EH (cell line): ENCODE data around the gene ABCC5.

Experiments
- DNase-seq: peaks from one replicate; pipeline ENCODE4 v3.0.0-alpha.2; 2015; ENCODE audit warnings: low read depth

ABCC5 gene

DNA sequence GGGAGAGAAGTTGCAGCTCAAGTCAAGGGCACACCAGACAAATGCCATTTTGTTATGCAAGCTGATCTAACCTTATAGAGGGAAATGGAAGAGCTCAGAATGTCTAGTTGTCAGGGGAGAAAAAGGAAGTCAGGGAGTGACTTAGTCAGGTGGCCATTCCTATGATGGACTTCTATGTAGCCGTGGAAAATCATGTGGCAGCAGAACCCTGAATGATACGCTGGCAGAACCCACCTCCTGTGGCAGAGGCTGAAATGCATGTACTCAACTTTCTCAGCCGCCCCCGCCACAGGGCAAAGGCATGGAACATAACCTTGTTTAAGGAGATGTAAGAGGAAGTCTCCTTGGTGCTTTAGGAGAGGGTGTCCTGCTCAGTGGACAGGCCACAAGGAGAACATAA, 95.3 kb downstream of the ABCC5 start:
- no peak for DNase-seq

- no peak for DNase-seq
Measured at GRCh38 chr3:183921096-183921495, 96.6 kb downstream of the ABCC5 start.

DNA sequence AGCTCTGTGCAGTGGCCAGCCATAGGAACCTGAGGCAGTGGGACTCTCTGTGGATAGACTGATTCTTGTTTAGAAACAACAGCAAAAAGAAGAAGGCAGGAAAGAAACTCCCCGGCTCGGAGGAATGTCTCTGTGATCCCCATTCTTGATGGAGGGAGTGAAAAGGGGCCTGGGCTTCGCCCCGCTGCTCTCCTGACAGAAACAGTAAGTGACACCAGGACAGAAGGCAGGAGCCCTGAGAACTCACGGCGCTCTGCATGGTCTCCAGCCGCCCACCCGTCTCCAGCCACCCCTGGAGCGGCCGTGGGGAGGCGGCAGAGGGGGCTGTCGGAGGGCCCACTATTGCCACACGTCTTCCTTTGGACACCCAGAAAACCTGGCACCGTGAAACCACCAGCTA, 97.3 kb downstream of the ABCC5 start:
- DNase-seq = no peak

DNA sequence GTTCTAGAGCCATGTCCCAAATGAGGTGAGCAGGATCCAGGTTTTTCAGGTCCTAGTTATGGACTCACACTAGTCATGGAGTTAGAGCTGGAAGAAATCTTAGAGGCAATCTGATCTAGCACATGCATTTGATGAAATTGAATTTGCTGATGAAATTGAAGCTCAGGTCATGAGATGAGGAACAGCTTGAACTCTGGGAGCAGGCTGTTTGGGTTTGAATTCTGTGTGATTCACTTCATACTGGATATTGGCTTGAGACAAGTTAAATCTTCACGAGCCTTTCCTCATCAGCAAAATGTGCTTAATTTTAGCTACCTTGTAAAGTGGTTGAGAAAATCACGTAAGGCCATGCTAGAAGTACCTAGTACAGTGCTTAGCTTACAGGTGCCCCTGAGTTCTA, 99.5 kb downstream of the ABCC5 start:
- DNase-seq = no peak

GRCh38 chr3:183917776-183918175, 99.9 kb downstream of the ABCC5 start:
- DNase-seq = no peak

DNA sequence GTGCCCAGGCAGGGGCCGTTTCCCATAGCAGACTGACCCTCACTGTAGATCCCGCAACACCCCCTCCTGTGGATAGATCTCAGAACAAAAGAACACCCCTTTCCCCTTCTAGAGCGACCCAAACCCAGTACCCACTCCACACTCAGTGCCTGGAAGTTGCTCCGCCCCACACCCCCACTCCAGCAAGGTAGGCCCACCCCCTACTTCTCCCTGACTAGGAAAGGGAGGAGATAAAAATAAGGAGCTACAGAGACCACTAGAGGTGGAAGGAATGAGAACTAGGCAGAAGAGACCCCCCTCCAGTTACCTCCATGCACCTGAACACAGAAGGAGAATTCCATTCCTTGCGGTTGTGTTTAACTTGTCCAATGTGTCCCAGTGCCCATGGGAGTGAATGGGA, 102.8 kb downstream of the ABCC5 start:
- DNase-seq = no peak

DNA sequence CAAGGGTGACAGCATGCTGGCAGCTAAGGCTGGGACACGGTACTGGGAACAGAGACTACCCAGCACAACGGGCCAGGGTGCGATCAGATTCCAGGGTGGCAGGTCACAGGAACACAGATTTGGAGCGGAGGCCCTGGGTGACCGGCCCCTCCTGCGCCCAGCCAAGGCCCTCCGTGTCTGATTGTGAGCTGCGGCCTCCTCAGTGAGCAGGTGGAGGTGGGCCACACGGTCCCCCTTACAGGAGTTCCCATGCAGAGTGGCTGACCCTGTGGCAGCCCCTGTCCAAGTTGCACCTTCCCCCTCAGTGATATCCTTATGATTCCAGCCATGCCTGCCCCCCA, 104.1 kb downstream of the ABCC5 start:
- DNase-seq = no peak

GRCh38 chr3:183912895-183913579, 104.6 kb downstream of the ABCC5 start:
- no peak for DNase-seq

DNA sequence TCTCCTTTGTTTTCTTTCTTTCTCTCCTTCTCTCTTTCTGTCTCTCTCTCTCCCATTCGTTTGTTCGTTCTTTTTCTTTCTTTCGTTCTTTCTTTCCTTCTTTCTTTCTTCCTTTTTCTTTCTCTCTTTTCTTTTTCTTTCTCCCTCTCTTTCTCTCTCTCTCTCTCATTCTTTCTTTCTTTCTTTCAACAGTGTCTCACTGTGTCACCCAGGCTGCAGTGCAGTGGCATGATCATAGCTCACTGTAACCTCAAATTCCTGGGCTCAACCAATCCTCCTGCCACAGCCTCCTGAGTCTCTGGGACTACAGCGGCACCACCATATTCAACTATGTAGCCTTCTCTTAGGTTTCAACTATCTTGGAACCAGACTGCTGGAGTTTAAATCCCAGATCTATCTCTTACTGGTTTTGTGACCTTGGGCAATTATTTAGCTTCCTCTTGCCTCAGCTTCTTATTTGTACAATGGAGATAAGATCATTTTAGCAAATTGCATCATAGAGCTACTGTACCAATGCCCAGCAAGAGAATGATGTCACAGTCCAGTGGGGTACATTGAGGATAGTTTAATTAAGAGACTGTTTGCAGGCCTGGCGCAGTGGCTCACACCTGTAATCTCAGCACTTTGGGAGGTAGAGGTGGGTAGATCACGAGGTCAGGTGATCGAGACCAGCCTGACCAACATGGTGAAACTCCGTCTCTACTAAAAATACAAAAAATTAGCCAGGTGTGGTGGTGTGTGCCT, 105.7 kb downstream of the ABCC5 start:
- DNase-seq = peak; percentile 15

GRCh38 chr3:183911087-183911486, 106.6 kb downstream of the ABCC5 start:
- DNase-seq = no peak

- DNase-seq = no peak
Measured at GRCh38 chr3:183909030-183909600, 108.6 kb downstream of the ABCC5 start.

DNA sequence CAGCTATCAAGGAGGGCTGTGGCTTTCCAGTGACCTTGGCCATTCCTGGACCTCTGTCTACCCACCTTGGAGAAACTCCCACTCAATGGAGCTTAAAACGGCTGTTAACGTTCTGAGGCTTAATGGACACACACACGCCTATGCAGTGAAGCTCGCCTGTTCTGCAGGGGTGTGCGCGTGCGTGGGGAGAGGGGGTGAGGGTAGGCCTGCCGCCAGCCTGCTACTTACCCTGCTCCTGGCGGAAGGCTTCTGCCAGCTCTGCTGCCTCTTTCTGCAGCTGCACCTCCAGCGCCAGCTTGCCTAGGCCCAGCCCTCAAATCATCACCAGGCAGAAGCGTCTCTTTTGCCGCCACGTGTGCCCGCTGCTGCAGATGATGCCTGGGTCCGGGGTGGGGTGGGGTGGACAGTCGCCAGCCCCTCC, 109.8 kb downstream of the ABCC5 start:
- no peak for DNase-seq

GRCh38 chr3:183907176-183907575, 110.5 kb downstream of the ABCC5 start:
- DNase-seq = no peak

DNA sequence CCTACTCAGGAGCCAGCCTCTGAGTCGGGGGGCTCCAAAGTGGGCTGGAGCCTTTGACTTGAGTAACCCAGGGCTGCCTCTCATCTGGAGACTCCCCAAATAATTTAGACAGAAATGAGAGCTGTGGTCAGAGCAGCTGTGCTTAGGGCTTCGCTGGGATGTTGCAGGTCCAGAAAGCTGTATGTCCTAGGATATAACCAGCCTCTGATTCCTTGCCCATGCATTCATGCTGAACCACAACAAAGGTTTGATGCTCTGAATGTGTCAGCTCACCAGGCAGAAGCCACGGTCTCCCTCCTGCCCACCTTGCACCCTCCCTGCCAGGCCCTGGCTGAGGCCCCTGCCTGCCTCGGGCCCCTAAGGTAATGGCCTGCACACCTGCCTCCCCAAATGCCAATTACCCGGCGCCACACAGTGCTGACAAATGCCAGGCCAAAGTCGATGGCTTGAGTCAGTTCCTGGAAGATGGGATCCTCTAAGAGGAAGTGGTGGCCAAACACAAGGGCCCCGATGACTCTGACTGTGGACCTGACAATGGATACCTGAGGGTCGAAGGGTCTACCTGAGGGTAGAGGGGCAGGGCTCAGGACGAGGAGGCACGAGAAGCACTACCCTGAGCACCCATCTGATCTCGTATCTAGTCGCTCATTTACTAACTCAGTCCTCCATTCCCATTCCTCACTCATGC, 111.3 kb downstream of the ABCC5 start:
- DNase-seq = no peak

GRCh38 chr3:183904833-183905780, 112.6 kb downstream of the ABCC5 start:
- DNase-seq = peak; percentile 9

GRCh38 chr3:183898028-183898431, 119.7 kb downstream of the ABCC5 start:
- DNase-seq = no peak

DNA sequence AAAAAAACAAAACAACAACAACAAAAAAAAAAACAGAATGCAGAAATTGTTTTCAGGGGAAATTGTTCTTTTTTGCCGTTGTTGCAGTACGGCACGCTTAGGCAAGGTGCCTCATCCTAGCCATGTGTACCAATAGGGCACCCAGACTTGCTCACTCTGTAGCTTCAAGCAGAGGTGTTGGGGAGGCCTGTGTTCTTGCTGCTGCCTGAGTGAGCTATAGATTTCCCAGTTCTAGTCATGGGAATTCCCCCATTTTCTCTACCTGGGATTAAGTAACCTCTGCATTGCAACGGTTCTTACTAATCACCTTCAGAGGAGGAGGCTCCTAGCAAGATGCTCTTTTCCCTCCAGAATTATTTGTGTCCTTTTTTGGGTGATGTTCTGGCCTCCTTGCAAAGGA, 120.1 kb downstream of the ABCC5 start:
- DNase-seq = no peak

- DNase-seq = no peak
Measured at GRCh38 chr3:183896610-183897009, 121.1 kb downstream of the ABCC5 start.

DNA sequence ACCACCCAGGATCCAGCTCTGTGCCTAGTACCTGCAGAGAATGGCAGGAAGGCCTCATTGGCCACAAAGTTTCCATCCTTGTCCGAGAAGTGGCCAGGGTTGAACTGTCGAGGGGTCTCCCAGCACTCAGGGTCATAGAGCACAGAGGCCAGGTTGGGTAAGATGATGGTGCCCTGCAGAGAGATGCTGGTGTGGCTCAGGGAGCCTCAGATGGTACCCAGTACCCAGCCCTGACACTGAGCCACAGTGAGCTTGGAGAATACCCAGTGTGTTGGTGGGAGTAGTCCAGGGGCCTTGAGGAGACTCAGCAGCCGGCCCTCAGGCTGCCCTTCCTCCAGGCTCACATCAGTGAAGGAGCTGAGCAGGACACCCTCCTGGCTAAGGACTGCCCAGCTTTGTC, 121.5 kb downstream of the ABCC5 start:
- no peak for DNase-seq

DNA sequence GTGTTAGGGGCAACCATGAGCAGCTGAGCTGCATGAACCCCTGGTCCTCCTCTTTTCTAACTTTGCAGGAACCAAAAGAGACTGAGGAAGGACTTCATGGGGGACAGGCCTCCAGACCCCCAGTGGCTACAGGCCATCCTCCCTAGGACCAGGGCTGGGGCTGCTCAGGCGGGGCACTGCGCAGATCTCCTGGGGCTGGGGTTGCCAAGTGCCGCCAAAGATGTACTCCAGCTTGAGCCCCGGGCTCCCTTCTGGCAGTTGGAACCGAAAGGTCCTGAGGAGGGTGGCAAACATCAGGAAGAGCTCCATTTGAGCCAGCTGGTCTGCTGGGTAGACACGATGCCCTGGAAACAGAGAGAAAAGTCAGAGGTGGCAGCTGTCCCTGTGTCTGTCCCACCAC, 121.9 kb downstream of the ABCC5 start:
- DNase-seq = no peak

GRCh38 chr3:183895296-183895695, 122.4 kb downstream of the ABCC5 start:
- DNase-seq = peak; percentile 72
